ENCODE data around the gene ACLY. TPM values are rescaled to one million over a fixed set of nuclear protein-coding genes. Genes with fewer than 3 reads are reported as not detected.

ACLY gene
- polyA plus RNA-seq, 3 donors from 2014 or later: 46.9 to 99.2 (median 49.3) TPM

DNA sequence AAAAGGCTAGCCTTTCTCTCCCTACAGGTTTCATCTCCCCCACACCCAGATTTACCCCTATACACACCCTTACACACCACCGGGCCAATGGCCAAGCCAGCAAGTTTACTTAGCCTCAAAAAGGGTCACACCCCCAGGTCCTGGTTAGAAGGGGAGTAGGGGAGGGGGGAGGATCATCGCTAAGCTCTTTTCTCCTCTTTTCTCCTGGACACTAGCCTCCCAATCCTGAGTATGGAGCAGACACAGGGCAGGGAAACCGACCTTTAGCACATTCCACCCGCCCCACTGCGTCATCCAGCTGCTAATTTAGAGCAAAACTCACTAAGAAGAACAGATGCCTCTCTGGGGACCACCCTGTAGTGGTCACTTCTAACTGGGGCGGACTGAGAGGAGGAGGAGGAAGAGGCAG lies 4.4 kb downstream of the ACLY start:
- H3K4me1 Mint-ChIP-seq: peaks cover 30 to 52% of the 10 kb centered on the region in 2 donors
- H3K27me3 Mint-ChIP-seq (ENCODE audit: low read depth in 3 of 3): peaks cover 0 to 6% (median 3%) of the 10 kb centered on the region in 3 donors
- no peak overlapping the region for H3K27ac Mint-ChIP-seq
- no peak overlapping the region for H3K4me3 Mint-ChIP-seq
- no peaks in the 10 kb centered on the region for H3K9me3 Mint-ChIP-seq
- no peak for DNase-seq
- peaks cover 6 to 12% (median 11%) of the 10 kb centered on the region in 3 donors for H3K36me3 Mint-ChIP-seq

DNA sequence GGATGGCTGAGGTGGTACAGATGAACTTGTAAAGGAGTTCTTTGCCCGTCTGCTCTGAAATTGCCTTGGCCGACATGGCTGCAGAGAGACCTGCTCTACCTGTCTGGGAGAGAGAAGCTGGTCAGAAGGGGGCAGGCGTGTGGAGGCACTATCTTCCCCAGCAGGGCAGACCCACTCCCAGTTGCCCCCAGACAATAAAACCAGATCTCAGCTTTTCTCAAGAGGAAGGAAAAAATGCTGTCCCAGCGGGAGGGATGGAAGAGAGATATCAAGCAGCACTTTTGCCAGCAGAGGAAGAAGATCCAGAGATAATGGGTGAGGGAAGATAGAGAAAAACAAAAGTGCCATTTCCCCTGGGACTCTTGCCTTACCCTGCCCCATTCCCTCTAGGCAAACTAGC lies 5.0 kb downstream of the ACLY start:
- H3K27ac Mint-ChIP-seq: peak overlapping the region in 1 of 6 donors; percentile 9
- DNase-seq: no peak
- no peak overlapping the region for H3K4me3 Mint-ChIP-seq
- peaks cover 0 to 5% (median 3%) of the 10 kb centered on the region in 3 donors for H3K27me3 Mint-ChIP-seq (ENCODE audit: low read depth in 3 of 3)
- peaks cover 6 to 12% (median 12%) of the 10 kb centered on the region in 3 donors for H3K36me3 Mint-ChIP-seq
- H3K9me3 Mint-ChIP-seq: no peaks in the 10 kb centered on the region
- peaks cover 30 to 52% of the 10 kb centered on the region in 2 donors for H3K4me1 Mint-ChIP-seq

GRCh38 chr17:41912925-41913324 lies 5.8 kb downstream of the ACLY start:
- Mint-ChIP-seq H3K4me1 (peaks cover 30 to 52% of the 10 kb centered on the region in 2 donors), H3K27me3 (ENCODE audit: low read depth in 3 of 3) (peaks cover 0 to 3% (median 3%) of the 10 kb centered on the region in 3 donors), H3K4me3 (no peak overlapping the region), H3K9me3 (no peaks in the 10 kb centered on the region), H3K27ac (no peak overlapping the region), H3K36me3 (peaks cover 9 to 15% (median 12%) of the 10 kb centered on the region in 3 donors)
- no peak for DNase-seq

- no peaks in the 10 kb centered on the region for H3K9me3 Mint-ChIP-seq
- peaks cover 14 to 17% (median 15%) of the 10 kb centered on the region in 3 donors for H3K36me3 Mint-ChIP-seq
- no peak for DNase-seq
- peaks cover 0 to 3% (median 2%) of the 10 kb centered on the region in 3 donors for H3K27me3 Mint-ChIP-seq (ENCODE audit: low read depth in 3 of 3)
- no peak overlapping the region for H3K4me3 Mint-ChIP-seq
- H3K4me1 Mint-ChIP-seq: peaks cover 15 to 35% of the 10 kb centered on the region in 2 donors
- H3K27ac Mint-ChIP-seq: no peak overlapping the region
These were observed 7.9 kb downstream of the ACLY start for GRCh38 chr17:41910701-41911391.

GRCh38 chr17:41909088-41909487 lies 9.7 kb downstream of the ACLY start:
- Mint-ChIP-seq H3K4me1 (peaks cover 2 to 19% of the 10 kb centered on the region in 2 donors), H3K4me3 (no peak overlapping the region), H3K36me3 (peaks cover 14 to 22% (median 18%) of the 10 kb centered on the region in 3 donors), H3K27me3 (ENCODE audit: low read depth in 3 of 3) (peaks cover 0 to 1% (median 0%) of the 10 kb centered on the region in 3 donors), H3K9me3 (no peaks in the 10 kb centered on the region), H3K27ac (no peak overlapping the region)
- no peak for DNase-seq

- DNase-seq: no peak
- H3K4me3 Mint-ChIP-seq: no peak overlapping the region
- peaks cover 18 to 26% (median 18%) of the 10 kb centered on the region in 3 donors for H3K36me3 Mint-ChIP-seq
- no peak overlapping the region for H3K27ac Mint-ChIP-seq
- H3K9me3 Mint-ChIP-seq: no peaks in the 10 kb centered on the region
- H3K27me3 Mint-ChIP-seq (ENCODE audit: low read depth in 3 of 3): peaks cover 0 to 3% (median 0%) of the 10 kb centered on the region in 3 donors
- H3K4me1 Mint-ChIP-seq: peaks cover 0 to 7% of the 10 kb centered on the region in 2 donors
These were observed 10.9 kb downstream of the ACLY start for GRCh38 chr17:41907633-41908539.

GRCh38 chr17:41907185-41907556 lies 11.6 kb downstream of the ACLY start:
- Mint-ChIP-seq H3K27ac (peak overlapping the region in 1 of 6 donors; percentile 62), H3K4me1 (peaks cover 0 to under 1% of the 10 kb centered on the region in 2 donors), H3K9me3 (no peaks in the 10 kb centered on the region), H3K4me3 (no peak overlapping the region), H3K27me3 (ENCODE audit: low read depth in 3 of 3) (peaks cover 0 to 3% (median 0%) of the 10 kb centered on the region in 3 donors), H3K36me3 (peaks cover 12 to 22% (median 13%) of the 10 kb centered on the region in 3 donors)
- DNase-seq: no peak

- DNase-seq: no peak
These were observed 12.1 kb downstream of the ACLY start for GRCh38 chr17:41906465-41907184.

GRCh38 chr17:41905172-41905571 lies 13.6 kb downstream of the ACLY start:
- Mint-ChIP-seq H3K9me3 (peaks cover 0 to 1% (median 0%) of the 10 kb centered on the region in 6 donors), H3K27ac (no peak overlapping the region), H3K4me1 (no peaks in the 10 kb centered on the region), H3K27me3 (ENCODE audit: low read depth in 3 of 3) (peaks cover 0 to 7% (median 0%) of the 10 kb centered on the region in 3 donors), H3K4me3 (no peak overlapping the region), H3K36me3 (peaks cover 17 to 37% (median 17%) of the 10 kb centered on the region in 3 donors)
- no peak for DNase-seq

More at GRCh38 chr17:41906465-41907184, 12.1 kb downstream of the ACLY start:
- no peaks in the 10 kb centered on the region for H3K9me3 Mint-ChIP-seq
- H3K36me3 Mint-ChIP-seq: peaks cover 12 to 27% (median 13%) of the 10 kb centered on the region in 3 donors
- no peaks in the 10 kb centered on the region for H3K4me1 Mint-ChIP-seq
- peak overlapping the region in 1 of 6 donors; percentile 62 for H3K27ac Mint-ChIP-seq
- no peak overlapping the region for H3K4me3 Mint-ChIP-seq
- H3K27me3 Mint-ChIP-seq (ENCODE audit: low read depth in 3 of 3): peaks cover 0 to 3% (median 0%) of the 10 kb centered on the region in 3 donors

DNA sequence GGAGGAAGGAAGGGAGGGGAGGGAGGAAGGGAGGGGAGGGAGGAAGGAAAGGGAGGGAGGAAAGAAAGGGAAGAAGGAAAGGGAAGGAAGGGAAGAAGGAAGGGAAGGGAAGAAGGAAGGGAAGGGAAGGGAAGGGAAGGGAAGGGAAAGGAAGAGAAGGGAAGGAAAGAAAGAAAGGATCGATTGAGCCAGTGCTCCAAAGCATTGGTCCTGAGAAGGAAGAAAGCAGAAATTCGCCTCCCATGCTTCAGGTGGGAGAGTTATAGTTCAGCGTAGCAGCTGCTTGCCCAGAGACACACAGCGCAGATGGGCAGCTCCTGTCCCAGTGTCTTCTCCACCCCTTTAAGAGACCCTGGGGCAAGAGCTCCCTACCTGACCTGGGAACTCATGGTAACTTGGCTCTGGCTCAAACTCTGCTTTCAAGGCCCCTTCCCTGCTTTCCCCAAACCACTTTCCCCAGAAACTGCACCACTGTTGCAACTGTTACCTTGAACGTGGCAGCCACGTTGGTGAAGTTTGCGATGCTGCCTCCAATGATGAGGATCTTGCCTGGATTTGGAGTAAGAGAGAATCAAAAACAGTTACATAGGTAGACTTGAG lies 14.4 kb downstream of the ACLY start:
- DNase-seq: no peak
- Mint-ChIP-seq H3K4me1 (no peaks in the 10 kb centered on the region), H3K4me3 (no peak overlapping the region), H3K27me3 (ENCODE audit: low read depth in 3 of 3) (peaks cover 0 to 7% (median 2%) of the 10 kb centered on the region in 3 donors), H3K36me3 (peaks cover 17 to 34% (median 20%) of the 10 kb centered on the region in 3 donors), H3K9me3 (peaks cover 0 to 1% (median 0%) of the 10 kb centered on the region in 6 donors), H3K27ac (peak overlapping the region in 1 of 6 donors; percentile 2)

DNA sequence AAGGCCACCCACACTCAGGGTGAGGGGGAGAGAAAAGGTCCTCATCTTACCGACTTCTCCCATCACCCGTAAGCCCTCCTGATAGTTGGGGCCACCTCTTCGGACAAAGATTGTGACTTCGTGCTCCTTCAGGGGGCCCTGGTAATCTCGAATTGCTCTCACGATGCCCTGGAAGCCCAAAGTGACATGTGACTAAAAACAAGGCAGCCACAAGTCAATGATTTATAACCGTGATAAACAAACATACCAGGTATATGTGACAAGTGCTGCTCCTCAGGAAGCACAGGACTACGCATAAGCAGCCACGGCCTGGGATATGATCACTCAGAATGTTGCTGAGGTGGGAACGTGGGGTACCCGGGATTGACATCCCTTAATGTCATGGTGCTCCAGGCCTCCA lies 17.1 kb downstream of the ACLY start:
- Mint-ChIP-seq H3K4me3 (no peak overlapping the region), H3K9me3 (peaks cover 0 to 1% (median 0%) of the 10 kb centered on the region in 6 donors), H3K36me3 (peaks cover 23 to 51% (median 24%) of the 10 kb centered on the region in 3 donors), H3K27me3 (ENCODE audit: low read depth in 3 of 3) (peaks cover 0 to 7% (median 2%) of the 10 kb centered on the region in 3 donors), H3K4me1 (no peaks in the 10 kb centered on the region), H3K27ac (peak overlapping the region in 1 of 6 donors; percentile 56)
- no peak for DNase-seq

GRCh38 chr17:41896726-41897125 lies 22.0 kb downstream of the ACLY start:
- Mint-ChIP-seq H3K27me3 (ENCODE audit: low read depth in 3 of 3) (peaks cover 0 to 3% (median 2%) of the 10 kb centered on the region in 3 donors), H3K9me3 (peaks cover 0 to 1% (median 0%) of the 10 kb centered on the region in 6 donors), H3K27ac (no peak overlapping the region), H3K4me1 (peaks cover 0 to 2% of the 10 kb centered on the region in 2 donors), H3K36me3 (peaks cover 28 to 51% (median 34%) of the 10 kb centered on the region in 3 donors), H3K4me3 (no peak overlapping the region)
- DNase-seq: no peak

- Mint-ChIP-seq H3K4me3 (no peak overlapping the region), H3K9me3 (no peaks in the 10 kb centered on the region), H3K36me3 (peaks cover 24 to 44% (median 29%) of the 10 kb centered on the region in 3 donors), H3K4me1 (peaks cover 0 to 2% of the 10 kb centered on the region in 2 donors), H3K27me3 (ENCODE audit: low read depth in 3 of 3) (peaks cover 0 to 2% (median 0%) of the 10 kb centered on the region in 3 donors), H3K27ac (no peak overlapping the region)
- DNase-seq: no peak
These were observed 23.1 kb downstream of the ACLY start for GRCh38 chr17:41895617-41896016.
